GM18526 (cell line): ENCODE data around the gene MYO3B.

Experiments used
- POLR2A ChIP-seq: IDR thresholded peaks from 3 replicates; pipeline ENCODE4 v1.6.1; 2011; ENCODE audit not compliant: insufficient read length; ENCODE audit errors: extremely low read depth

MYO3B gene

DNA sequence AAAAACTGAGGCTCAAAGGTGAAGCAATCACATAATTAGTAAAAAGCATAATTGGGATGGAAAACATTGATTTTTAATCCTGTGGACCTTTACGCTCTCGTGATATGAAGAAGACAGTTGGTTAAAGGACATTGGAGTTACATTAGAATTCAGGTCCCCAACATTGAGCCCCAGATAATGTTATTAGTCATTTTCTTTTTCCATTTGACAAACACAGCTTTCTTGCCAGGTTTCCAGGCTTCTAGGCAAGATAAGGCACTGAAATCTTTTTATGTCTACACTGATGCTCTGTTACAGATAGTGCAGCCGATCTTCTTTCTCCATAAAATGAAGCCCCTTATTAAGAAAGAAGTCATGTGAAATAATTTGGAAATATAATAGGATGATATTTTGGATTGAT lies 38.5 kb downstream of the MYO3B start:
- TF ChIP-seq POLR2A: no peak

DNA sequence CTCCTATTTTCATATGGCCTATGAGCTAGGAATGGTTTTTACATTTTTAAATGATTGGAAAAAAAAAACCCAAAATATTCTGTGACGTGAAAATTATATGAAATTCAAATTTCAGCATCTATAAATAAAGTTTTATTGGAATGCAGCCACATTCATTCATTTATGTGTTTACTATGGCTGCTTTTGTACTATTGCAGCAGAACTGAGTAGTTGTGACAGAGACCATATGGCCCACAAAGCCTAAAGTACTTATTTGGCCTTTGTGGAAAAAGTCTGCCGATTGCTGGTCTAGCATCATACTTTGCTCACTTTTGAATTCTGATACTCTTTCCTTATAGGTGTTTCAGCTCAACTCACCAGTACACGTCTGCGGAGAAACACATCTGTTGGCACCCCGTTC lies 39.0 kb downstream of the MYO3B start:
- TF ChIP-seq POLR2A: no peak

DNA sequence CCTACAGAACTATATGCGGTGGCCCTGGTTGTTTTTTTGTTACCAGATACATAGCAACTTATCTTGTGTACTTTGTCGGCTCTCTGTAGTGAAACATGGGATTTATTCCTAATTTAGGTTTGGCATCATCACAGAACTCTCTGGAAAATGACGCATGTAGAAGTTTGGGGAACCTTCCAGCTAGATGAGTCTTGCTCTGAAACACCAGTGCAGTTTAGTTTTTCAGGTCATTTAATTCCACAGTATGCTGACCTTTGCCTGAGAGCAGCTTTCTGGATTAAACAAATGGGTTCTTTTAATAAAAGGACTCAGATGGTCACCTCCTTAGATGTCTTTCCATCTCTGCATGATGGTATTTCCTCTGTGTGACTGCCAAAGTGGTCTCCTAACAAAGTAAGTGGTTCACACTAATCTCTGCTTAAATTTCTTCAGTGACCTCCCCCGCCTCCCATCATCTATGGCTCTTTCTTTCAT lies 39.9 kb downstream of the MYO3B start:
- TF ChIP-seq POLR2A: no peak

DNA sequence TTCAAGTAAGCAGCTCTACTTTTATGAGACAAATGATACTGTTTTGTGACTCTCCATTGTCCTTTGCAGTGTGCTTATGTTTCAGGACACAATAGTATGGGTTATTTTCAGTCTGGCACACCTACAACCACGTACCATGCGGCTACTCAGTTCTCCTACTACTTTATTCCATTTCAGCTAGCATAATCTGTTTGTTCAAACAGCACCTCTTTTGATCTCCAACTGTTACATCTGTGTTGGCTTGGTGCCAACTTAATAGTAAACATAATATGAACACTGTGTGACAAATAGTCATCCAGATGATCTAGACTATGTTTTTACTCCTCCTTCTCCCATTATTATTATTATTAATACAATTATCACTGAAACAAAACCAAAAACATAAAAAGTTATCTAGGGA lies 40.5 kb downstream of the MYO3B start:
- TF ChIP-seq POLR2A: no peak

DNA sequence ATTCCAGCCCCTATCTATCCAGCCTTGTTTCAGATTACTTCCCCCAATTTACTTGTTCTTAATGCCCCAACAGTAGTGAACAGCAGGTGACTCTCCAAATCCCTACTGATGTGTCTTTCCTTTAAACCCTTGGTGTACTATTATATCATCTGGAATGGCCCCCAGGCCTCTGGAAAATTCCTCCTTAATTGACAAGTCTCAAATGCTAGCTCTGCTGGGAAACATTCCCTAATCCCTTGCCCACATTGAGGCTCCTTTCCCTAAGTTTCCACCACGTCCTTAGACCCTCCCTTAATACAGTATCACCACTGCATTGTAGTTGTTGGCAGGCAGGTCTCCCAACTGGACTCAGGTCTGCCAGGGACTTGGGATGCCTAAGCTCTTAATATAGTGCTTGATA lies 41.0 kb downstream of the MYO3B start:
- no peak for TF ChIP-seq POLR2A

DNA sequence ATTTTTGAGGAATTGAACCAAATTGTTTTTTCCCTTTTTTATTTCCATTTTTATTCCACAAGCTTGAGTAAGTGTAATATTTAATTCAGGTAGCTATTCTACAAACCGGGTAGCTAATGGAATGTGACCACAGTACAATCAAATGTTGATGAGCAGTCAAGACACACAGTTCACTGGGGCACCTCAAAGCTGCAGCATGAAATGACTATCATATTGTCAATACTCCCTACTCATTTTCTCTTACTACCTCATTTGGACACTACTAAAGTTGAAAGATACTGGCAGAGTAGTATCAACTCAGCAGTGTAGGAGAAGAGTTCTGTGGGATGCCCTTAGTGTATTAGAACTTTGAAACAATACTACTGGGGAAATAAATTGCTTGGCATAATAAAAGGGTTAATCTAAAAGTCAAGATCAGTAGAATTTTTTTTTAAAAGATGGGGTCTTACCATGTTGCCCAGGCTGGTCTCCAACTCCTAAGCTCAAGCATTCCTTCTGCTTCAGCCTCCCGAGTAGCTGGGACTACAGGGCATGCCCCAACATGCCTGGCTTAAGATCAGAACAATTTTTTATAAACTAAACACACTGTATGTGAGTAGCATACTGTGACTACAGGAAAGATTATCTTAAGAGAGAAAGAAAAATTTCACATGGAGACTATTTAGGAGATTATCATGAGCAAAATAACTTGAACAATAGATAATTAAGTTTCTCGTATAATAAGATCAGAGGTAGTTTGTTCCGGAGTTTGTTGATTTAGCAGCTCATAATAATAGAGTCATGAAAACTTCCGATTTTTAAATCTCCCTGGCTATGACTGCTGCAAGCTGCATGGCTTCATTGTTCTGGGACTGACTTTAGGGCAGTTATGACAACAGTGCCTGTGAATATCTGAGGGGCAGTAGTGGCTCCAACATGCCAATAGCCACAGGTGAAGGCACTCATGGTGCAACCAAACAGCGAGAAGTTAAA lies 43.7 kb downstream of the MYO3B start:
- no peak for TF ChIP-seq POLR2A

DNA sequence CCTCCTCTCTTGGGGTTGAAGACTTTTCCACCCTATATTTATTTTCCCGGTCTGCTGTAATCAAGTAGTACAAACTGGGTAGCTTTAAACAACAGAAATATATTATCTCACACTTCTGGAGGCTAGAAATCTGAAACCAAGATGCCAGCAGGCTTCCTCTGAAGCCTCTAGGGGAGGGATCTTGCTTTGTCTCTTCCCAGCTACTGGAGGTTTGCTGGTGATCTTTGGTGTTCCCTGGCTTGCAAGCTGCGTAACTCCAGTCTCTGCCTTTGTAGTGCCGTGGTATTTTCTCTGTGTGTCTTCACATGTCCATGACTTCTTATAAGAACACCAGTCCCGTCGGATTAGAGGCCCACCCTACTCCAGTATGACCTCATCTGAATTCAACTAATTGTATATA lies 44.4 kb downstream of the MYO3B start:
- TF ChIP-seq POLR2A: no peak

DNA sequence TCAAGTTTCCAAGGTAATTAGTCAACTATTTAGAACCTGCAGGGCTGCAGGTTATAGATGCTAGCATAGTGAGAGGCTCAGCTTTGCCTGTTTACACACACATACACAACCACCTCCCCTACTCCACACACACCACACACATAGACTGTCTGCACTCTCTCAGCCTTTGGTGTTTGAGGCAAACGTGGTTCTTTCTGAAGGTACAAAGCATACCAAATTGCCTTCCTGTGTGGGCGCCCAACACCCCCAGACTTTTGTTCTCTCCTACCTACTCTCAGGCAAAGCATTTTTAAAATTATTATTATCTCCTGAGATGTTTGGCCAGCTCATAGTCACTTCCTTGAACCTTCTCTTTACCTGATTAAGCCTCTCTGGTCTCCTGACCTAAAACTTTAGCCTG lies 44.9 kb downstream of the MYO3B start:
- TF ChIP-seq POLR2A: no peak

DNA sequence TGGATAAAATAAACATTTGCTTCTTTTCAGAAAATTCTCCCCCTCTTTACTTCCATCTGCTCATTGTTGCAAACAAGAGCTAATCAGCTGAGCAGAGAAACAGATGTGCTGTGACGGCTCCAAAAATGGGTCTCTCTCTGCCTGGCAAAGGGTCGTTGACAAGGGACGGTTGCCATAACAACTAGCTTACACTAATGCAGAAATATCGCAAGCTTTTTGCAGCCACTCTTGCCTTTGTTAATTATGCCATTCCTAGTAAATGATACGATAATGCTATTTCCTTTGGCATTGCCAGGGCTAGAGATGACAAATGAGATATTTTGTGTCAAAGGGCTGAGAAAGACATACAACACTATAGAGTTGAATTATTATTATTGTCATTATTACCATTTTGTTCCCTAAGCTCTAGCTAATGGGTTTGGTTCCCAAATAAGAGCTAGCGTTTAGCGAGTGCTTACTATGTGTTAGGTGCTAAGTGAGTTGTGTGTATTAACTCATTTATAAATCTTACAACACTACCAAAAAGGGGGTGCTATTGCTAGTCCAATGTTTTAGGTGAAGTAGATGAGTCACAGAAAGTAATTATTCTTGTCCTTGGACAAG lies 46.8 kb downstream of the MYO3B start:
- TF ChIP-seq POLR2A: no peak

DNA sequence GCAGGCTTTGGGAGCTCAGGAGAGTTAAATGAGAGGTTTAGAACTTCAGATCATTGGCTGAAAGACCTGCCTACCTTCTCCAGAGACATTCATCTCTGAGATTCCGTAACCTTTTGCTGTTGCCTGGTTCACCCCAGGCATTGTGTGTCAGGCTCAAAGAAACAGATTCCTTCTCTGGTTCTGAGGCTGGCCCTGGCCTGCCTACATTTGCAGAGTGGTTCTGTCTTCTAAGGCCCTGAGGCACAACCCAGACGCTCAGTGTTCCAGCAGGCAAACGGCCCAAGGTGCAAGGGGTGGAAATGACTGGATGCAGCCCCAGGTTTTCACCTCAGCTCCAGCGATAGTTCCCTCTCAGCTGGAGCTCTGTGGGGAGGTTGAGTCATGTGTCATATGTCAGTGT lies 48.3 kb downstream of the MYO3B start:
- TF ChIP-seq POLR2A: no peak

DNA sequence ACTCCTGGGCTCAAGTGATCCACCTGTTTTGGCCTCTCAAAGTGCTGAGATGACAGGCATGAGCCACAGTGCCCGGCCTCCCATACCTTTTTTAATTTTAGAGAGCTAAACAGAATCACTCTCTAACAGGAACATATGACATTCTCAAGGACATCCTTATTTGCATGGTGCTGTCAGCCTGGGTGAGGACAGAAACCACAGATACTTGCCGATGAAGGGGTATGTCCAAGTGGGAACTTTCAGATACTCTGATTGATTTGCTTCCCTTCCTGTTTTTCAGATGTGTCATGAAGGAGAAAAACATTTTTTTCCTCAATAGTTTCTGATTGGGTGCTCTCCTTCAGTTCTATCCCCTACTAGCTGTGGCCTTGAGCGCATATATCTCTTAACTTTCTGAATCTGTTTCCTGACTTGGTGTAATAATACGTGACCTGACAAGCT lies 49.6 kb downstream of the MYO3B start:
- TF ChIP-seq POLR2A: no peak

DNA sequence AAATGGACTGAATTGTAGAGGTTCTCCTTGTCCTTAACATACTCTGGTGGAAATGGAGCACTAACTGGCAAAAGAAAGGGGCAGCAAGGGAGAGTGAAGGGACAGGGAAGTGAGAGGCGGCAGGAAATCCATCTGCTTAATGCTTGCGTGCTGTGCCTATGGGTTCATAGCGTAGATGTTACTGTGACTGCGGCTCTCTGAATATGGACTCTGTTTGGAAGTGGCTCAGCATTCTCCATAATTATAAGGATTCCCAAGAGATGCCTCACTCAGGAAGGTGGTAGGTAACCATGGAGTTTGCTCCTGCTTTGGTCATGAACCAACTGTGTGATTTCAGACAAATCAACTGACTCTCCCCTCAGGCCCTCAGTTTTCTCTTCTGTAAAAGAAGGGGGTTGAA lies 50.0 kb downstream of the MYO3B start:
- TF ChIP-seq POLR2A: no peak

DNA sequence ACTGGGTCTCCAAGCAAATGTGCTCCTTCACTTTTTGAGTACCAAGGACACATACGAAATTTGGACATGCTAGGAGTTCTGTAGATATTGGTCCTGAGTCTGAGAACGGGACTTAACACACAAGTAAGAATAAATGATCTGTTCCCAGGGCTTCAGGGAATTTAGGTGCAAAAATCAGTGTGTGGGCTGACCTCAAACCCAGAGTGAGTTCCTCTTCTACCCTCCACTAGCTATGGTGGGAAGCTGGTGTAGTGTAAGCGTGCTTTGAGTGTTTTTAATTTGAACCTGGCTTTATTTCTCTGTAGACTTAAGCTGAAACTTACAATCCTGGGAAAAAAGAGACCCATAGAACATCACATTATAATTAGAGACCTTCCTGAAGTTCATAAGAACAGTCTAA lies 50.5 kb downstream of the MYO3B start:
- TF ChIP-seq POLR2A: no peak

DNA sequence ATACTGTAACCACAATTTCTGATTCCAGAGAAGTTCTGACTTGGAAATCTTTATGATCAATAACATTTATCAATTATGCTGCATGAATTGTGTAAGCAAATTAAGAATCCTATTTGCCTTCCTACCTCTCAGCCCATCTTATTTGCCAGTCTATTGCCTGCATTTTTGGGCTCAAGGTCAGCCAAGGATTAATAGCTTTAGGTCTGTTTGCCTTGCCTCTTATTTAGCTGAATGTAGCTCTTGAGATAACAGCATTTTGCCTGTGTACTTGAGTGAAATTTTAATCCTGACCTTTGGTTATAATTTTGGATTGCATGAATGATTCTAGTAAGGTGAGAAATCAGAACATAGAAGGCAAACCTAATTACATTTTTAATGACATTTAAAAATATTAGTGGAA lies 51.2 kb downstream of the MYO3B start:
- no peak for TF ChIP-seq POLR2A

DNA sequence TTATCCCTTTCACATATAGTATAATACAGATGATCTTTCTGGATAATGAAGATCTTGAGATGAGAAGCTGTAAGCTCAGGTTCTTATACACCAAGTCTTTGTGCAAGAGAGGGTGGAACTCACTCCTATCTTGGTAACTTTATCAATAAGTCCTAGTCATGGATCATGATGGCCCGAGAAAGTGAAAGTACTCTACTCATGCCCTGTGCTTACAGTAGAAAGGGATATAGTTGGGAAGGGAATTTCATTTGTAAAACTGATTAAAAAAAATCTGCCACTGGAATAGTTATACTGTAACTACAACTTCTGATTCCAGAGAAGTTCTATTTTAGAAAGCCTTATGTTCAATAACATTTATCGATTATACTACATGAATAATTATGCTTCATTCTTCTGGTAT lies 51.8 kb downstream of the MYO3B start:
- TF ChIP-seq POLR2A: no peak

DNA sequence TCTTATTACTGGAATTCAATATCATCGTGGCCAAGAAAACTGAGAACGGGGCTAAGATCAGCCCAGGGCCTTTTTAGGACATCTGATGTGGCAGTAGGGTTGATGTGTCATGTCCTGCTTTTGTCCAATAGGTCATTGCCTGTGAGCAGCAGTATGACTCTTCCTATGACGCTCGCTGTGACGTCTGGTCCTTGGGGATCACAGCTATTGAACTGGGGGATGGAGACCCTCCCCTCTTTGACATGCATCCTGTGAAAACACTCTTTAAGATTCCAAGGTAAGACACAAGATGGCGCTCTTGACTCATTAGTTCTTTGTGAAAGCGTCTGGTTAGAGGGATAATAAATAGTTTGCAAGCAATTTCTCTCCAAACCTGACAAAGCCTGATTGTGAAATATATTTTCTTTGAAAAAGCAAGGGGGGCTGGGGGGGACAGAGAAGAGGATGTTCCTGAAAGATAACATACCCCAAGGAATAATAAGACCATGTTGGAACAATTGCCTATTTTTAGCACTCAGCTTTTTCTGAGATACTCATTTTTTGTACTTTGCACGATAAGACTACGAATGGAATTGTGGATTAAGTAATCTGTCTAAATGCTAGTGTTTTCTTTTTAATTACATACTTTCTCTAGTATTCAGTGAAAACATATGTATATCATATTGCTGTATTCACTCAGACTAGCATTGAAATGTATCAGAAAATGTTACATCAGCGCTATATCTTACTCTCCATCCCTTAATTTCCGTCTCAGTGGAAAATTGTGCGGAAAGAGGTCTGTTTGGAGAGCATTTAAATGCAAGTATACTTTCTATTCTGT lies 58.1 kb downstream of the MYO3B start:
- TF ChIP-seq POLR2A: no peak

DNA sequence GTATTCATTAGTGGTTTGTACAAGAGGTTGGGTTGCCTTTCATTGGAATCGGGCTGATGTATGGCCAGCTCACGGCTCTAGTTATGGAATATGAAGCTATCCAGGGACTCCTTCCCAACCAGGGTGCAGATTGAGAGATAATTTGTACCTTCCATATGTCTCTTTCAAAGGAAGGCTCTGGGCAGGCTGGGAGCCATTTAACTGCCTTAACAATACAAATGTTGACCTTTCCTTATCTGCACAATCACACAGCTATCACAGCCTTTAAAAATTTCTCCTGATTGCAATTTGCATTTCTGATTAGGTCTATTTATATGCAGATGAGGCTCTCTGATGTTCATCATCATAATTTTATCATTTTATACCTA lies 58.7 kb downstream of the MYO3B start:
- TF ChIP-seq POLR2A: no peak
